ENCODE results near the gene THSD7A. TPM values are rescaled to one million over a fixed set of nuclear protein-coding genes. Genes with fewer than 3 reads are reported as not detected.

THSD7A gene
- total and polyA plus RNA-seq, 9 of the 15 experiments (the other 6 are each of a cell fraction or from before 2014, with no cell fraction given) = 0.01 to 0.02 TPM; not detected in 7

DNA sequence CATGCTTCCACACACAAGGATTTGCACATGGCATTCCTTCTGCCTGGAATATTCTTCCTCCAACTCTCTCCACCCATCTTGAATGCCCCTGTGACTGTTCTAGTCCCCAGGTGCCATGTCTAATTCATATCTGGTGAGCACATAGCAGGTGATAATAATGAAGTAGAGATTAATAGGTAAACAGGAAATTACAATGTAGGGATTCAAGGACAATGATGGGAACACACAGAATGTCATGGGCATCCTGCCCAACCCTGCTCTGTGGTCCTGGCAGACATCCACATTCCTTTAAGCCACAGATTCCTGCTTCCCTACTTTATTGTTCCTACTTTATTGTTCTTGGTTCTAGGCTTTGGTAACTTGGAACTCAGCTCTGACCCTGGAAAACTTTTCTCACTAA lies 115.8 kb downstream of the THSD7A start:
- Histone ChIP-seq H2AFZ (ENCODE audit: low read depth, low read length) (no peak overlapping the region), H3K27ac (ENCODE audit: extremely low read depth, low read depth, low read length) (no peak overlapping the region), H3K9me1 (ENCODE audit: control insufficient read depth, insufficient read depth, low read length) (no peaks in the 10 kb centered on the region), H3K4me2 (ENCODE audit: insufficient read depth, low read length) (no peak overlapping the region), H3K79me2 (ENCODE audit: control insufficient read depth, insufficient read depth, low read length) (no peaks in the 10 kb centered on the region), H3K9me3 (replicated peaks; ENCODE audit: control insufficient read depth, insufficient read depth, low read depth, low read length) (no peaks in the 10 kb centered on the region; the same call in 1 of the 2 replicates), H3K36me3 (ENCODE audit: control insufficient read depth, insufficient read depth, low read length) (no peaks in the 10 kb centered on the region), H3K4me3 (no peak overlapping the region), H3K9ac (ENCODE audit: insufficient read depth in 1 of 2, low read depth in 2 of 2, low read length in 2 of 2) (no peak overlapping the region), H3K4me1 (replicated peaks in 1 of 2; ENCODE audit: control insufficient read depth in 2 of 2, insufficient read depth in 2 of 2, low read length in 2 of 2) (no peaks in the 10 kb centered on the region), H4K20me1 (replicated peaks; ENCODE audit: control insufficient read depth, insufficient read depth, low read length) (no peaks in the 10 kb centered on the region), H3K27me3 (ENCODE audit: control insufficient read depth in 2 of 2, insufficient read depth in 2 of 2, low read length in 2 of 2) (no peaks in the 10 kb centered on the region)
- POLR2A ChIA-PET = no interaction called here
- FAIRE-seq = no peak
- BruUV-seq (replicated peaks) = no TSS peak
- TF ChIP-seq ZNF12 (CRISPR knock-in tag; IDR thresholded peaks at IDR 0.05) (no peak), ZNF24 (IDR thresholded peaks at IDR 0.05) (no peak)
- in situ Hi-C loops (cut with MboI) = no loop called here
- ATAC-seq = no peak
- intact Hi-C loops (cut with micrococcal nuclease) = no loop called here
- CTCF ChIA-PET (ENCODE audit: low intra/inter-chr PET ratio) = no interaction called here
- DNase-seq (ENCODE audit: extremely low read depth in 1 of 4, low spot score in 3 of 4) = no peak

DNA sequence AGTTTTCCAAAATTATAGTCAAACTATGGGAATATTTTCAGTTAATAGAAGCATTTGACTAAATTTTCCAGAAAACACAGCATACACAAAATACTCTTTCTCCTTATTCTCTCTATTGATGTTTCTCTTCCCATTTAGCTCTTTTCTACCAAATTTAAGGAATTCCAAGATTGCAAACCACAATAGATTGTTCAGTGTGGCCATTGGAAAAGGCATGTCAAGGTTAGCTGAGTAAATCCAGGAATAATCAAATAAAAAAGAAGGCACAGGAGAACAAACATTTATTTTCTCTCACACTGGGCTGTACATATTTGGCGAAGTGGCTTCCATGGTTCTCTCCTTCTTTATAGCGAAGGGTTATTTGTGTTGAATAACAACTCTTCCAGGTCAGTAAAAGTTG lies 117.3 kb downstream of the THSD7A start:
- no peak overlapping the region for H3K9ac ChIP-seq (ENCODE audit: insufficient read depth in 1 of 2, low read depth in 2 of 2, low read length in 2 of 2)
- H3K27me3 ChIP-seq (ENCODE audit: control insufficient read depth in 2 of 2, insufficient read depth in 2 of 2, low read length in 2 of 2) = no peaks in the 10 kb centered on the region
- DNase-seq (ENCODE audit: extremely low read depth in 1 of 4, low spot score in 3 of 4) = no peak
- no peak overlapping the region for H3K4me3 ChIP-seq
- H3K27ac ChIP-seq (ENCODE audit: extremely low read depth, low read depth, low read length) = no peak overlapping the region
- no TSS peak for BruUV-seq (replicated peaks)
- intact Hi-C loops (cut with micrococcal nuclease) = no loop called here
- FAIRE-seq = no peak
- no peaks in the 10 kb centered on the region; the same call in 1 of the 2 replicates for H3K9me3 ChIP-seq (replicated peaks; ENCODE audit: control insufficient read depth, insufficient read depth, low read depth, low read length)
- no peak overlapping the region for H3K4me2 ChIP-seq (ENCODE audit: insufficient read depth, low read length)
- no peaks in the 10 kb centered on the region for H4K20me1 ChIP-seq (replicated peaks; ENCODE audit: control insufficient read depth, insufficient read depth, low read length)
- no peak overlapping the region for H2AFZ ChIP-seq (ENCODE audit: low read depth, low read length)
- 3% methylated on average over 2 of the region's 2 CpGs for WGBS (ENCODE audit: insufficient coverage, low coverage, missing lambda C conversion rate)
- H3K4me1 ChIP-seq (replicated peaks in 1 of 2; ENCODE audit: control insufficient read depth in 2 of 2, insufficient read depth in 2 of 2, low read length in 2 of 2) = no peaks in the 10 kb centered on the region
- no peaks in the 10 kb centered on the region for H3K79me2 ChIP-seq (ENCODE audit: control insufficient read depth, insufficient read depth, low read length)
- ChIA-PET POLR2A (no interaction called here), CTCF (ENCODE audit: low intra/inter-chr PET ratio) (no interaction called here)
- H3K36me3 ChIP-seq (ENCODE audit: control insufficient read depth, insufficient read depth, low read length) = no peaks in the 10 kb centered on the region
- in situ Hi-C loops (cut with MboI) = no loop called here
- no peaks in the 10 kb centered on the region for H3K9me1 ChIP-seq (ENCODE audit: control insufficient read depth, insufficient read depth, low read length)
- ATAC-seq = no peak
- TF ChIP-seq, protein P1, sequence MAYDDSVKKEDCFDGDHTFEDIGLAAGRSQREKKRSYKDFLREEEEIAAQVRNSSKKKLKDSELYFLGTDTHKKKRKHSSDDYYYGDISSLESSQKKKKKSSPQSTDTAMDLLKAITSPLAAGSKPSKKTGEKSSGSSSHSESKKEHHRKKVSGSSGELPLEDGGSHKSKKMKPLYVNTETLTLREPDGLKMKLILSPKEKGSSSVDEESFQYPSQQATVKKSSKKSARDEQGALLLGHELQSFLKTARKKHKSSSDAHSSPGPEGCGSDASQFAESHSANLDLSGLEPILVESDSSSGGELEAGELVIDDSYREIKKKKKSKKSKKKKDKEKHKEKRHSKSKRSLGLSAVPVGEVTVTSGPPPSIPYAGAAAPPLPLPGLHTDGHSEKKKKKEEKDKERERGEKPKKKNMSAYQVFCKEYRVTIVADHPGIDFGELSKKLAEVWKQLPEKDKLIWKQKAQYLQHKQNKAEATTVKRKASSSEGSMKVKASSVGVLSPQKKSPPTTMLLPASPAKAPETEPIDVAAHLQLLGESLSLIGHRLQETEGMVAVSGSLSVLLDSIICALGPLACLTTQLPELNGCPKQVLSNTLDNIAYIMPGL (CRISPR knock-in tag; IDR thresholded peaks at IDR 0.05) = no peak
- TF ChIP-seq ZNF316 (IDR thresholded peaks at IDR 0.05) (no peak), CBFB (CRISPR knock-in tag; IDR thresholded peaks at IDR 0.05) (no peak), ZNF76 (CRISPR knock-in tag; IDR thresholded peaks at IDR 0.05; ENCODE audit: borderline replicate concordance) (no peak)
